Skeletal muscle tissue (tissue), 4 donors: ENCODE measurements around the gene PRAMEF13. TPM values are rescaled to one million over a fixed set of nuclear protein-coding genes. Genes with fewer than 3 reads are reported as not detected.
"Not testable (repeated sequence)": the region's sequence is repeated elsewhere in the genome, so short reads cannot be mapped to it uniquely, and the experiment has no call there.

Experiments
- H3K27ac ChIP-seq: one replicate; pipeline ENCODE4 v1.7.0; 2013; ENCODE audit warnings: mild to moderate bottlenecking, low read depth, low read length, inconsistent platforms
- H3K27me3 ChIP-seq, 3 donors: one replicate each; pipeline ENCODE4 v1.7.0; 2013; ENCODE audit warnings: low read length in 3 of 3; ENCODE audit not compliant: control insufficient read depth in 3 of 3, insufficient read depth in 3 of 3
- H3K36me3 ChIP-seq, 3 donors: one replicate each; pipeline ENCODE4 v1.7.0; 2013; ENCODE audit warnings: low read length in 3 of 3; ENCODE audit not compliant: control insufficient read depth in 3 of 3, insufficient read depth in 3 of 3
- H3K4me1 ChIP-seq, 3 donors: one replicate each; pipeline ENCODE4 v1.7.0; 2013; ENCODE audit warnings: low read length in 3 of 3, mild to moderate bottlenecking in 3 of 3; ENCODE audit not compliant: control insufficient read depth in 3 of 3, insufficient read depth in 3 of 3
- H3K4me3 ChIP-seq, 3 donors: one replicate each; pipeline ENCODE4 v1.7.0; 2013; ENCODE audit warnings: low read length in 3 of 3
- H3K9ac ChIP-seq, 3 donors: one replicate each; pipeline ENCODE4 v1.7.0; 2013; ENCODE audit warnings: low read length in 3 of 3, mild to moderate bottlenecking in 3 of 3, moderate library complexity in 2 of 3, low read depth in 1 of 3
- H3K9me3 ChIP-seq, 3 donors: one replicate each; pipeline ENCODE4 v1.7.0; 2013; ENCODE audit warnings: low read length in 3 of 3; ENCODE audit not compliant: control insufficient read depth in 3 of 3
- total RNA-seq: library from RNA; depleted of rRNA; stranded (reverse); fragments of >200 nt; gene quantifications from one replicate; pipeline ENCODE4 v1.2.3, GENCODE V29; 2014
- donor health status: Osteomylitis.

PRAMEF13 gene
- total RNA-seq, 1 donor from 2014 or later: not detected

- not testable (repeated sequence) for H3K27ac ChIP-seq, H3K4me3 ChIP-seq, H3K27me3 ChIP-seq, H3K9ac ChIP-seq, H3K4me1 ChIP-seq, H3K36me3 ChIP-seq, H3K9me3 ChIP-seq
These were observed 30.0 kb upstream of the PRAMEF13 start for GRCh38 chr1:13231061-13231750.

GRCh38 chr1:13230601-13231000 lies 29.4 kb upstream of the PRAMEF13 start:
- H3K27me3 ChIP-seq, H3K4me3 ChIP-seq: not testable (repeated sequence)

GRCh38 chr1:13230096-13230495 lies 28.9 kb upstream of the PRAMEF13 start:
- not testable (repeated sequence) for H3K27ac ChIP-seq, H3K9ac ChIP-seq, H3K9me3 ChIP-seq, H3K27me3 ChIP-seq, H3K4me3 ChIP-seq, H3K36me3 ChIP-seq, H3K4me1 ChIP-seq

More at GRCh38 chr1:13230601-13231000, 29.4 kb upstream of the PRAMEF13 start:
- not testable (repeated sequence) for H3K27ac ChIP-seq, H3K36me3 ChIP-seq, H3K4me1 ChIP-seq, H3K9ac ChIP-seq, H3K9me3 ChIP-seq

- H3K4me3 ChIP-seq: no peak overlapping the region
- H3K27me3 ChIP-seq: peaks cover 0 to 7% (median 5%) of the 10 kb centered on the region in 3 donors
- H3K27ac ChIP-seq: no peak overlapping the region
- no peaks in the 10 kb centered on the region for H3K4me1 ChIP-seq
- H3K36me3 ChIP-seq: no peaks in the 10 kb centered on the region
- no peak overlapping the region for H3K9ac ChIP-seq
- H3K9me3 ChIP-seq: no peaks in the 10 kb centered on the region
These were observed 27.2 kb upstream of the PRAMEF13 start for GRCh38 chr1:13228343-13228781.

- not testable (repeated sequence) for H3K27ac ChIP-seq, H3K4me3 ChIP-seq, H3K27me3 ChIP-seq, H3K36me3 ChIP-seq, H3K9ac ChIP-seq, H3K9me3 ChIP-seq, H3K4me1 ChIP-seq
These were observed 26.3 kb upstream of the PRAMEF13 start for GRCh38 chr1:13227271-13228055.

- H3K36me3 ChIP-seq, H3K27ac ChIP-seq, H3K9ac ChIP-seq, H3K9me3 ChIP-seq, H3K4me1 ChIP-seq, H3K27me3 ChIP-seq, H3K4me3 ChIP-seq: not testable (repeated sequence)
These were observed 24.5 kb upstream of the PRAMEF13 start, which contains the start of gene PRAMEF18 for GRCh38 chr1:13225675-13226204. TSS of gene PRAMEF18 (minus strand) at chr1:13226154. CDS start at chr1:13226106, 48 bp downstream.

GRCh38 chr1:13224480-13225060 lies 23.4 kb upstream of the PRAMEF13 start:
- no peaks in the 10 kb centered on the region for H3K4me1 ChIP-seq
- peaks cover 0 to 7% (median 5%) of the 10 kb centered on the region in 3 donors for H3K27me3 ChIP-seq
- H3K4me3 ChIP-seq: no peak overlapping the region
- no peaks in the 10 kb centered on the region for H3K36me3 ChIP-seq
- no peak overlapping the region for H3K9ac ChIP-seq
- H3K9me3 ChIP-seq: no peaks in the 10 kb centered on the region
- H3K27ac ChIP-seq: no peak overlapping the region

GRCh38 chr1:13222788-13223187 lies 21.6 kb upstream of the PRAMEF13 start:
- not testable (repeated sequence) for H3K4me1 ChIP-seq, H3K9ac ChIP-seq, H3K27me3 ChIP-seq, H3K36me3 ChIP-seq, H3K27ac ChIP-seq, H3K4me3 ChIP-seq, H3K9me3 ChIP-seq

GRCh38 chr1:13219203-13219602 lies 18.0 kb upstream of the PRAMEF13 start:
- not testable (repeated sequence) for H3K9ac ChIP-seq, H3K27me3 ChIP-seq, H3K4me1 ChIP-seq, H3K27ac ChIP-seq, H3K4me3 ChIP-seq, H3K36me3 ChIP-seq, H3K9me3 ChIP-seq

- not testable (repeated sequence) for H3K9ac ChIP-seq, H3K27me3 ChIP-seq, H3K9me3 ChIP-seq, H3K4me1 ChIP-seq, H3K27ac ChIP-seq, H3K4me3 ChIP-seq, H3K36me3 ChIP-seq
These were observed 15.4 kb upstream of the PRAMEF13 start for GRCh38 chr1:13216619-13217018.
